GM23338 (cell line): ENCODE data around the gene WDR37.

Experiments
- CREB1 ChIP-seq: fragments of 250-450 bp; sonication (Bioruptor Pico); IDR thresholded peaks from 2 replicates; pipeline ENCODE4 v1.5.0; 2020; ENCODE audit warnings: low read depth, mild to moderate bottlenecking, moderate library complexity
- CTCF ChIP-seq, 2 experiments: fragments of 200-600 bp in 1 of 2; sonication (generic) in 1 of 2; conservative IDR thresholded peaks; 2 replicates each; pipeline versions ENCODE4 v1.5.1 to v1.6.1; 2016 to 2017; ENCODE audit warnings: antibody characterized with exemption in 2 of 2, low read depth in 2 of 2, mild to moderate bottlenecking in 2 of 2, moderate library complexity in 1 of 2
- EZH2 ChIP-seq: fragments of 200-600 bp; sonication (generic); IDR thresholded peaks from one replicate; pipeline ENCODE4 v1.8.0; 2017; ENCODE audit warnings: antibody characterized with exemption, mild to moderate bottlenecking, low read depth; ENCODE audit not compliant: unreplicated experiment
- POLR2AphosphoS5 ChIP-seq: IDR thresholded peaks from 2 replicates; pipeline ENCODE4 v1.6.1; 2016; ENCODE audit warnings: antibody characterized with exemption, low read depth
- REST ChIP-seq: IDR thresholded peaks from one replicate; pipeline ENCODE4 v1.6.1; 2018; ENCODE audit warnings: antibody characterized with exemption; ENCODE audit not compliant: unreplicated experiment
- STAT1 ChIP-seq: IDR thresholded peaks from one replicate; pipeline ENCODE4 v1.6.1; 2016; ENCODE audit warnings: antibody characterized with exemption; ENCODE audit not compliant: unreplicated experiment
- TF ChIP-seq, protein P1 (sequence below): fragments of 250-450 bp; sonication (Bioruptor Pico); IDR thresholded peaks from 2 replicates; pipeline ENCODE4 v1.5.0; 2020; ENCODE audit warnings: mild to moderate bottlenecking, moderate library complexity

DNA sequence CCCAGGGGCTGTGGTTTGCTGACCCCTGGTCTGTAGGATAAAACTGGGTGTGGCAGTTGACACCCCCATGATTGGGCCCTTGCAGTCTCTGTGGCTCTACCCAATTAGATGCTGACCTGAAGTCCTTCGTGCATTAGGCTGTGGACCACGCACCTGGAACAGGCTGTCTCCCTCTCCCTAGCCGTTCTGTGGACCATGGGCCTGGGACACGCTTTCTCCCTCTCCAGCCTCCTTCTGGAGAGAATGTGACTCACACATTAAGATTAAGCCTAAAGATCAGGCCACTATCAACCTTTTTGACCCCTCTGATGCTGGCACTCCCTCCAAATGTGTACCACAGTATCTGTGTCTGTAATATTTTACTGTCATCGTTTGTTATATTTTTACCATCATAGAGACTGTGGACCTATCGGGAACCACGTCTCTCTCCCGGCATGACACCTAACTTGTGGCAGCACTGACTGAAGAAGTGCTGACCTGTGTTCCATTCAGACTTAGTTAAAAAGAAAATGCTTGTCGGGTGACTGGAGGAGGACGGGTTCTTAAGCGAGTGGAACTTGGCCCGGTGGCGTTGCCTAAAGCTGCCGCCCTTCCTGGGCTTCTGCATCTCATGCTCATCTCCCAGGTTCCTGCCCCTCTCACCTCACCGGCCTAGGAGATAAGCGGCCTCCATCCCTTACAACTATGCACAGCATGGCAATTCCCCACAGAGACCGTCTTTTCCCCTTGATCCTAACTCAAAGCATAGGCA is 92.8 kb downstream of the WDR37 start:
- TF ChIP-seq CTCF (conservative IDR thresholded peaks at IDR 0.05; ENCODE audit: low read depth in 2 of 2) (0 out of 4 replicates have a peak, but pooled peaks have one; percentile 1 to 8), POLR2AphosphoS5 (no peak), STAT1 (no peak), CREB1 (no peak), REST (no peak), EZH2 (no peak)
- TF ChIP-seq, protein P1, sequence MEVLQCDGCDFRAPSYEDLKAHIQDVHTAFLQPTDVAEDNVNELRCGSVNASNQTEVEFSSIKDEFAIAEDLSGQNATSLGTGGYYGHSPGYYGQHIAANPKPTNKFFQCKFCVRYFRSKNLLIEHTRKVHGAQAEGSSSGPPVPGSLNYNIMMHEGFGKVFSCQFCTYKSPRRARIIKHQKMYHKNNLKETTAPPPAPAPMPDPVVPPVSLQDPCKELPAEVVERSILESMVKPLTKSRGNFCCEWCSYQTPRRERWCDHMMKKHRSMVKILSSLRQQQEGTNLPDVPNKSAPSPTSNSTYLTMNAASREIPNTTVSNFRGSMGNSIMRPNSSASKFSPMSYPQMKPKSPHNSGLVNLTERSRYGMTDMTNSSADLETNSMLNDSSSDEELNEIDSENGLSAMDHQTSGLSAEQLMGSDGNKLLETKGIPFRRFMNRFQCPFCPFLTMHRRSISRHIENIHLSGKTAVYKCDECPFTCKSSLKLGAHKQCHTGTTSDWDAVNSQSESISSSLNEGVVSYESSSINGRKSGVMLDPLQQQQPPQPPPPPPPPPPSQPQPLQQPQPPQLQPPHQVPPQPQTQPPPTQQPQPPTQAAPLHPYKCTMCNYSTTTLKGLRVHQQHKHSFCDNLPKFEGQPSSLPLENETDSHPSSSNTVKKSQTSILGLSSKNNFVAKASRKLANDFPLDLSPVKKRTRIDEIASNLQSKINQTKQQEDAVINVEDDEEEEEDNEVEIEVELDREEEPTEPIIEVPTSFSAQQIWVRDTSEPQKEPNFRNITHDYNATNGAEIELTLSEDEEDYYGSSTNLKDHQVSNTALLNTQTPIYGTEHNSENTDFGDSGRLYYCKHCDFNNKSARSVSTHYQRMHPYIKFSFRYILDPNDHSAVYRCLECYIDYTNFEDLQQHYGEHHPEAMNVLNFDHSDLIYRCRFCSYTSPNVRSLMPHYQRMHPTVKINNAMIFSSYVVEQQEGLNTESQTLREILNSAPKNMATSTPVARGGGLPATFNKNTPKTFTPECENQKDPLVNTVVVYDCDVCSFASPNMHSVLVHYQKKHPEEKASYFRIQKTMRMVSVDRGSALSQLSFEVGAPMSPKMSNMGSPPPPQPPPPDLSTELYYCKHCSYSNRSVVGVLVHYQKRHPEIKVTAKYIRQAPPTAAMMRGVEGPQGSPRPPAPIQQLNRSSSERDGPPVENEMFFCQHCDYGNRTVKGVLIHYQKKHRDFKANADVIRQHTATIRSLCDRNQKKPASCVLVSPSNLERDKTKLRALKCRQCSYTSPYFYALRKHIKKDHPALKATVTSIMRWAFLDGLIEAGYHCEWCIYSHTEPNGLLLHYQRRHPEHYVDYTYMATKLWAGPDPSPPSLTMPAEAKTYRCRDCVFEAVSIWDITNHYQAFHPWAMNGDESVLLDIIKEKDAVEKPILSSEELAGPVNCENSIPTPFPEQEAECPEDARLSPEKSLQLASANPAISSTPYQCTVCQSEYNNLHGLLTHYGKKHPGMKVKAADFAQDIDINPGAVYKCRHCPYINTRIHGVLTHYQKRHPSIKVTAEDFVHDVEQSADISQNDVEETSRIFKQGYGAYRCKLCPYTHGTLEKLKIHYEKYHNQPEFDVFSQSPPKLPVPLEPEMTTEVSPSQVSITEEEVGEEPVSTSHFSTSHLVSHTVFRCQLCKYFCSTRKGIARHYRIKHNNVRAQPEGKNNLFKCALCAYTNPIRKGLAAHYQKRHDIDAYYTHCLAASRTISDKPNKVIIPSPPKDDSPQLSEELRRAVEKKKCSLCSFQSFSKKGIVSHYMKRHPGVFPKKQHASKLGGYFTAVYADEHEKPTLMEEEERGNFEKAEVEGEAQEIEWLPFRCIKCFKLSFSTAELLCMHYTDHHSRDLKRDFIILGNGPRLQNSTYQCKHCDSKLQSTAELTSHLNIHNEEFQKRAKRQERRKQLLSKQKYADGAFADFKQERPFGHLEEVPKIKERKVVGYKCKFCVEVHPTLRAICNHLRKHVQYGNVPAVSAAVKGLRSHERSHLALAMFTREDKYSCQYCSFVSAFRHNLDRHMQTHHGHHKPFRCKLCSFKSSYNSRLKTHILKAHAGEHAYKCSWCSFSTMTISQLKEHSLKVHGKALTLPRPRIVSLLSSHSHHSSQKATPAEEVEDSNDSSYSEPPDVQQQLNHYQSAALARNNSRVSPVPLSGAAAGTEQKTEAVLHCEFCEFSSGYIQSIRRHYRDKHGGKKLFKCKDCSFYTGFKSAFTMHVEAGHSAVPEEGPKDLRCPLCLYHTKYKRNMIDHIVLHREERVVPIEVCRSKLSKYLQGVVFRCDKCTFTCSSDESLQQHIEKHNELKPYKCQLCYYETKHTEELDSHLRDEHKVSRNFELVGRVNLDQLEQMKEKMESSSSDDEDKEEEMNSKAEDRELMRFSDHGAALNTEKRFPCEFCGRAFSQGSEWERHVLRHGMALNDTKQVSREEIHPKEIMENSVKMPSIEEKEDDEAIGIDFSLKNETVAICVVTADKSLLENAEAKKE (CRISPR knock-in tag): no peak
